GM12801 (cell line): ENCODE measurements around the gene DLX6.

Source experiments
- CTCF ChIP-seq: IDR thresholded peaks from one replicate; pipeline ENCODE4 v1.5.1; 2011; ENCODE audit warnings: control low read depth; ENCODE audit not compliant: insufficient read length; ENCODE audit errors: extremely low read depth

The DLX6 gene

GRCh38 chr7:97018791-97019531, 13.6 kb downstream of the DLX6 start:
- TF ChIP-seq CTCF = no peak

- TF ChIP-seq CTCF = no peak
These were observed 14.4 kb downstream of the DLX6 start for GRCh38 chr7:97019710-97020225.

GRCh38 chr7:97020601-97020995, 15.2 kb downstream of the DLX6 start:
- TF ChIP-seq CTCF = no peak

- no peak for TF ChIP-seq CTCF
These were observed 15.8 kb downstream of the DLX6 start for GRCh38 chr7:97020996-97021746.

- TF ChIP-seq CTCF = no peak
These were observed 16.6 kb downstream of the DLX6 start for GRCh38 chr7:97021747-97022490.

GRCh38 chr7:97022491-97023306, 17.3 kb downstream of the DLX6 start:
- no peak for TF ChIP-seq CTCF
